Neural cell (in vitro differentiated cells): Measurements from ENCODE around the gene SMNDC1. TPM values are rescaled to one million over a fixed set of nuclear protein-coding genes. Genes with fewer than 3 reads are reported as not detected.

Experiments
- H2AFZ ChIP-seq: fragments of 200-600, 300-800 bp; sonication (generic), shearing (Covaris generic); 2 replicates; pipeline ENCODE4 v1.6.0; 2014; ENCODE audit warnings: low read depth, mild to moderate bottlenecking, antibody characterized with exemption, low read length, moderate library complexity
- H3F3A ChIP-seq: fragments of 200-600 bp; shearing (Covaris generic); 2 replicates; pipeline ENCODE4 v1.6.1; 2016; ENCODE audit warnings: mild to moderate bottlenecking, moderate library complexity, mixed read lengths, antibody characterized with exemption, low read length; ENCODE audit not compliant: insufficient read depth, poor library complexity, severe bottlenecking
- H3K27ac ChIP-seq: fragments of 200-600, 300-800 bp; sonication (generic), shearing (Covaris generic); 2 replicates; pipeline ENCODE4 v1.5.1; 2014; ENCODE audit warnings: mild to moderate bottlenecking, low read length, moderate library complexity
- H3K27me3 ChIP-seq: fragments of 300-800, 200-600 bp; sonication (generic), shearing (Covaris generic); 2 replicates; pipeline ENCODE4 v1.6.0; 2014; ENCODE audit warnings: mild to moderate bottlenecking, low read depth, low read length, moderate library complexity; ENCODE audit not compliant: insufficient read depth
- H3K36me3 ChIP-seq: fragments of 300-800, 200-600 bp; sonication (generic), shearing (Covaris generic); 2 replicates; pipeline ENCODE4 v1.5.1; 2014; ENCODE audit warnings: mild to moderate bottlenecking, antibody characterized with exemption, low read length, moderate library complexity; ENCODE audit not compliant: insufficient read depth
- H3K4me2 ChIP-seq: fragments of 300-800, 200-600 bp; sonication (generic), shearing (Covaris generic); 2 replicates; pipeline ENCODE4 v1.6.0; 2014; ENCODE audit warnings: mild to moderate bottlenecking, low read length
- H3K4me3 ChIP-seq: fragments of 300-800, 200-600 bp; sonication (generic), shearing (Covaris generic); 2 replicates; pipeline ENCODE4 v1.5.1; 2014; ENCODE audit warnings: mild to moderate bottlenecking, low read length, moderate library complexity
- H3K79me2 ChIP-seq: fragments of 200-600 bp; shearing (Covaris generic); replicated peaks from 2 replicates; pipeline ENCODE4 v1.6.0; 2014; ENCODE audit warnings: mild to moderate bottlenecking, low read length, moderate library complexity; ENCODE audit not compliant: insufficient read depth
- H3K9ac ChIP-seq: fragments of 300-800, 200-600 bp; sonication (generic), shearing (Covaris generic); 2 replicates; pipeline ENCODE4 v1.6.1; 2016; ENCODE audit warnings: mild to moderate bottlenecking, low read length, mixed read lengths
- H3K9me2 ChIP-seq: fragments of 200-600 bp; shearing (Covaris generic); 2 replicates; pipeline ENCODE4 v1.6.1; 2016; ENCODE audit warnings: mild to moderate bottlenecking, low read length, mixed read lengths; ENCODE audit not compliant: insufficient read depth
- H3K9me3 ChIP-seq: fragments of 200-600, 300-800 bp; sonication (generic), shearing (Covaris generic); 2 replicates; pipeline ENCODE4 v1.6.1; 2016; ENCODE audit warnings: mild to moderate bottlenecking, mixed run types, low read length, moderate library complexity, mixed read lengths
- H4K20me1 ChIP-seq: fragments of 200-600 bp; shearing (Covaris generic); 2 replicates; pipeline ENCODE4 v1.6.1; 2016; ENCODE audit warnings: mild to moderate bottlenecking, mixed run types; ENCODE audit not compliant: insufficient read depth
- EP300 ChIP-seq: fragments of 450-650 bp; conservative IDR thresholded peaks from 2 replicates; pipeline ENCODE4 v1.6.1; 2014; ENCODE audit warnings: antibody characterized with exemption, mild to moderate bottlenecking, moderate library complexity; ENCODE audit not compliant: poor library complexity, severe bottlenecking
- EZH2 ChIP-seq: fragments of 200-600, 300-800 bp; shearing (Covaris generic), sonication (generic); IDR thresholded peaks from 2 replicates; pipeline ENCODE4 v1.6.1; 2014; ENCODE audit warnings: antibody characterized with exemption, low read length, borderline replicate concordance, mild to moderate bottlenecking; ENCODE audit not compliant: insufficient read depth, poor library complexity, severe bottlenecking
- MXI1 ChIP-seq: fragments of 450-650 bp; conservative IDR thresholded peaks from 2 replicates; pipeline ENCODE4 v1.6.1; 2014; ENCODE audit warnings: antibody characterized with exemption, mild to moderate bottlenecking; ENCODE audit not compliant: poor library complexity, severe bottlenecking
- POLR2AphosphoS5 ChIP-seq: IDR thresholded peaks from 2 replicates; pipeline ENCODE4 v1.6.1; 2012
- RAD21 ChIP-seq: fragments of 450-650 bp; conservative IDR thresholded peaks from 2 replicates; pipeline ENCODE4 v1.6.1; 2014; ENCODE audit warnings: antibody characterized with exemption, mild to moderate bottlenecking, moderate library complexity
- REST ChIP-seq: IDR thresholded peaks from 2 replicates; pipeline ENCODE4 v1.6.1; 2012; ENCODE audit warnings: borderline replicate concordance
- SMC3 ChIP-seq: fragments of 450-650 bp; conservative IDR thresholded peaks from 2 replicates; pipeline ENCODE4 v1.6.1; 2014; ENCODE audit warnings: antibody characterized with exemption, mild to moderate bottlenecking, moderate library complexity; ENCODE audit not compliant: poor library complexity
- TAF1 ChIP-seq: IDR thresholded peaks from 2 replicates; pipeline ENCODE4 v1.6.1; 2012; ENCODE audit warnings: low read depth
- polyA plus RNA-seq: library from polyadenylated mRNA; depleted of rRNA; stranded (reverse); fragments of >200 nt; gene quantifications from 2 replicates; pipeline ENCODE4 v1.2.3, GENCODE V29; 2014
- TF ChIP-seq, protein P1 (sequence below): fragments of 450-650 bp; IDR thresholded peaks from 2 replicates; pipeline ENCODE4 v1.5.1; 2014; ENCODE audit warnings: antibody characterized with exemption, mild to moderate bottlenecking, moderate library complexity; ENCODE audit not compliant: poor library complexity, severe bottlenecking

The SMNDC1 gene
- polyA plus RNA-seq, 1 donor from 2014 or later = 25.9 TPM

DNA sequence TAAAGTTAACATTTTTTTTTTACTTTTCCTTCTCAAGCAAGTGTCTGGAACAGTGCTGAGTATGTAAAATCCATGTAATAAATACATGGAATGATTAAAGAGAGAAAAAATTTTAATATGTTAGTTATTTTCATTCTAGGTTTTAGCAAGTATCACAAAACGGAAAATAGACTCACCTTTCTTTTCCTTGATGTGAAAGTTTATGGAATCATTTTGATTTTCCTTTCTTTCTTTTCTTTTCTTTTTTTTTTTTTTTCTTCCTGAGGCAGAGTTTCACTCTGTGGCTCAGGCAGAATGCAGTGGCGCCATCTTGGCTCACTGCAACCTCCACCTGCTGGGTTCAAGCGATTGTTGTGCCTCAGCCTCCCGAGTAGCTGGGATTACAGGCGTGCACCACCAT, 28.1 kb downstream of the SMNDC1 start:
- Histone ChIP-seq H3K9me2 (no peaks in the 10 kb centered on the region), H3K4me2 (no peak overlapping the region), H2AFZ (no peak overlapping the region), H3K9ac (no peak overlapping the region), H4K20me1 (no peaks in the 10 kb centered on the region), H3K79me2 (peaks cover 5% of the 10 kb centered on the region), H3K4me3 (no peak overlapping the region), H3K27me3 (no peaks in the 10 kb centered on the region), H3F3A (peaks cover 3% of the 10 kb centered on the region), H3K27ac (no peak overlapping the region), H3K36me3 (no peaks in the 10 kb centered on the region), H3K9me3 (no peaks in the 10 kb centered on the region)
- TF ChIP-seq POLR2AphosphoS5 (no peak), MXI1 (no peak), RAD21 (no peak), EZH2 (no peak), SMC3 (no peak), EP300 (no peak)
- TF ChIP-seq, protein P1, sequence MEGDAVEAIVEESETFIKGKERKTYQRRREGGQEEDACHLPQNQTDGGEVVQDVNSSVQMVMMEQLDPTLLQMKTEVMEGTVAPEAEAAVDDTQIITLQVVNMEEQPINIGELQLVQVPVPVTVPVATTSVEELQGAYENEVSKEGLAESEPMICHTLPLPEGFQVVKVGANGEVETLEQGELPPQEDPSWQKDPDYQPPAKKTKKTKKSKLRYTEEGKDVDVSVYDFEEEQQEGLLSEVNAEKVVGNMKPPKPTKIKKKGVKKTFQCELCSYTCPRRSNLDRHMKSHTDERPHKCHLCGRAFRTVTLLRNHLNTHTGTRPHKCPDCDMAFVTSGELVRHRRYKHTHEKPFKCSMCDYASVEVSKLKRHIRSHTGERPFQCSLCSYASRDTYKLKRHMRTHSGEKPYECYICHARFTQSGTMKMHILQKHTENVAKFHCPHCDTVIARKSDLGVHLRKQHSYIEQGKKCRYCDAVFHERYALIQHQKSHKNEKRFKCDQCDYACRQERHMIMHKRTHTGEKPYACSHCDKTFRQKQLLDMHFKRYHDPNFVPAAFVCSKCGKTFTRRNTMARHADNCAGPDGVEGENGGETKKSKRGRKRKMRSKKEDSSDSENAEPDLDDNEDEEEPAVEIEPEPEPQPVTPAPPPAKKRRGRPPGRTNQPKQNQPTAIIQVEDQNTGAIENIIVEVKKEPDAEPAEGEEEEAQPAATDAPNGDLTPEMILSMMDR = no peak

- no peak for TF ChIP-seq POLR2AphosphoS5
- TF ChIP-seq MXI1 = no peak
- TF ChIP-seq EP300 = no peak
- TF ChIP-seq REST = no peak
- TF ChIP-seq RAD21 = no peak
- no peak for TF ChIP-seq EZH2
- no peak for TF ChIP-seq TAF1
- TF ChIP-seq, protein P1 = no peak
- TF ChIP-seq SMC3 = no peak
- peaks cover 3% of the 10 kb centered on the region for H3F3A ChIP-seq
- H3K4me3 ChIP-seq = no peak overlapping the region
- no peaks in the 10 kb centered on the region for H3K36me3 ChIP-seq
- H4K20me1 ChIP-seq = no peaks in the 10 kb centered on the region
- H2AFZ ChIP-seq = no peak overlapping the region
- H3K9me2 ChIP-seq = no peaks in the 10 kb centered on the region
- peaks cover 5% of the 10 kb centered on the region for H3K79me2 ChIP-seq
- H3K4me2 ChIP-seq = no peak overlapping the region
- no peaks in the 10 kb centered on the region for H3K9me3 ChIP-seq
- no peak overlapping the region for H3K27ac ChIP-seq
- H3K9ac ChIP-seq = no peak overlapping the region
- H3K27me3 ChIP-seq = no peaks in the 10 kb centered on the region
Observed at GRCh38 chr10:110275128-110275729, 29.5 kb downstream of the SMNDC1 start.
